PC-9 (cell line): ENCODE results near the gene CACNA1H. TPM values are rescaled to one million over a fixed set of nuclear protein-coding genes. Genes with fewer than 3 reads are reported as not detected.

Experiments
- BruUV-seq: library from RNA; stranded (reverse); fragments of 400-500 nt; replicated peaks from 2 replicates; lab custom pipeline; 2021; lab: Mats Ljungman, UMichigan
- CTCF ChIA-PET: fragments of 300-600 bp; sonication (Branson Sonifier 250); formaldehyde crosslinking; loops from one replicate; lab custom pipeline; 2022; ENCODE audit warnings: antibody characterized with exemption; lab: Charles Lee
- POLR2A ChIA-PET: fragments of 300-600 bp; sonication (Branson Sonifier 250); formaldehyde crosslinking; loops from one replicate; lab custom pipeline; 2022; ENCODE audit warnings: antibody characterized with exemption; ENCODE audit not compliant: unreplicated experiment; lab: Charles Lee
- DNase-seq, 2 experiments: peaks; one replicate each; pipeline versions ENCODE4 v3.0.0 to v3.0.0-alpha.2; 2015 to 2022; ENCODE audit warnings: mixed read lengths in 1 of 2
- H2AFZ ChIP-seq: fragments of 200-600 bp; sonication (generic); 2 replicates; pipeline ENCODE4 v1.8.1; 2017; ENCODE audit warnings: antibody characterized with exemption
- H3F3A ChIP-seq: fragments of 200-600 bp; sonication (generic); 2 replicates; pipeline ENCODE4 v1.8.1; 2017; ENCODE audit warnings: antibody characterized with exemption, mild to moderate bottlenecking, low read depth; ENCODE audit not compliant: insufficient read depth
- H3K27ac ChIP-seq: fragments of 200-600 bp; sonication (generic); 2 replicates; pipeline ENCODE4 v1.6.1; 2016; ENCODE audit warnings: mixed run types
- H3K27me3 ChIP-seq: fragments of 200-600 bp; sonication (generic); 2 replicates; pipeline ENCODE4 v1.6.1; 2016; ENCODE audit warnings: low read depth, mixed run types; ENCODE audit not compliant: insufficient read depth
- H3K36me3 ChIP-seq: fragments of 200-600 bp; sonication (generic); 2 replicates; pipeline ENCODE4 v1.6.1; 2016; ENCODE audit warnings: low read depth, mixed run types
- H3K4me1 ChIP-seq: fragments of 200-600 bp; sonication (generic); replicated peaks from 2 replicates; pipeline ENCODE4 v1.6.1; 2016; ENCODE audit warnings: mixed run types; ENCODE audit not compliant: insufficient read depth
- H3K4me2 ChIP-seq: fragments of 200-600 bp; sonication (generic); 2 replicates; pipeline ENCODE4 v1.6.1; 2017; ENCODE audit warnings: mixed run types
- H3K4me3 ChIP-seq: fragments of 200-600 bp; sonication (generic); 2 replicates; pipeline ENCODE4 v1.6.1; 2016; ENCODE audit warnings: mixed run types
- H3K79me2 ChIP-seq: fragments of 200-600 bp; sonication (generic); 2 replicates; pipeline ENCODE4 v1.6.1; 2017; ENCODE audit warnings: low read depth, mixed run types
- H3K9me2 ChIP-seq: fragments of 200-600 bp; sonication (generic); 2 replicates; pipeline ENCODE4 v1.8.1; 2017; ENCODE audit warnings: mild to moderate bottlenecking; ENCODE audit not compliant: insufficient read depth
- H3K9me3 ChIP-seq: fragments of 200-600 bp; sonication (generic); 2 replicates; pipeline ENCODE4 v1.8.1; 2016; ENCODE audit warnings: low read depth; ENCODE audit not compliant: insufficient read depth
- H4K20me1 ChIP-seq: fragments of 200-600 bp; sonication (generic); 2 replicates; pipeline ENCODE4 v1.8.1; 2017; ENCODE audit not compliant: insufficient read depth
- EZH2 ChIP-seq: fragments of 200-600 bp; sonication (generic); IDR thresholded peaks from 2 replicates; pipeline ENCODE4 v1.8.0; 2017; ENCODE audit warnings: antibody characterized with exemption, low read depth
- intact Hi-C: fragments of 100-400 bp; cut with micrococcal nuclease; formaldehyde crosslinking; loops from one replicate; pipeline ENCODE4 v1.10.0; 2022; ENCODE audit not compliant: unreplicated experiment
- total RNA-seq: library from RNA; stranded (reverse); gene quantifications from 2 replicates; pipeline ENCODE4 v1.2.3, GENCODE V29; 2021
- TF ChIP-seq, protein P1 (sequence below): fragments of 200-600 bp; sonication (generic); conservative IDR thresholded peaks from 2 replicates; pipeline ENCODE4 v1.6.1; 2017; ENCODE audit warnings: mixed run types, antibody characterized with exemption, mild to moderate bottlenecking, moderate library complexity

CACNA1H gene
- total RNA-seq, 1 experiment from 2014 or later, result not detected

DNA sequence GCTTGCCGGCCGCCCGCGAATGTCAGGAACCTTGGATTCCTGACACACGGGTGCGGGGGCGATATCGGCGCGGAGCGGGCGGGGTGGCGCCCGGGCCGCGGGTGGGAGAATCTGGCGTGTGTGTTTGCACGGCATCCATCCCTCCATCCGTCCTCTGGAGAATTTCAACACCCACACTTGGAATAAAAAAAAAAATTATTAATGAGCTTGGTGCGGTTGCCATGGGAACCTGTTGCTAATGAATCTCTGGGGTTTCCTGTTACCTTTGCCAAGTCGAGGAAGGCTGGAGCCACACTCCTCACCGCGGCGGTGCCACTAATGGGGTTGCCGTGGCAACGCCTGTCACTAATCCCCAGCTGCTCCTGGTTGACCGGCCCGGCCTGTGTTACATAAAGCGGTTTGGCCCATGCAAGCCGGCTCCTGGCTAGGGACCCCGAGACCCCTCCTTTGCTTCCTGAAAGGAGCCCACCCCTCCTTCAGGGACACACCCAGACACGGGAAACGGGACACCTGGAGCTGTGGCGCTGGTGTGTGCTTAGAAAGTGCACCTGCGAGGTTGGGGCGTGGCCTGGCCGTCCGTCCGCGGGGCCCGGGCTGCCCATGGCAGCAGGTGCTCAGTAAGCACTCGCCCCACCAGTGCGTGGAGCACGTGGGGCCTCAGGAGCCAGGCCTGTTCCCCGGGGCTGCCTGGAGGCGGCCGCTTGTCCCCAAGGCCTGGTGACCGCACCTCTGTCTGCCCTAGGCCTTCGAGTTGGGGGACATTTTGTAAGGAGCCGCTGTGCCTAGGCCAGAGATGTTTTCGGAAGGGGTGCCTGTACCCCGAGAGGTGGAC, 14.6 kb downstream of the CACNA1H start:
- Histone ChIP-seq H3K9me2 (no peaks in the 10 kb centered on the region), H2AFZ (no peak overlapping the region), H3K4me2 (no peak overlapping the region), H3K27ac (no peak overlapping the region), H3K36me3 (no peaks in the 10 kb centered on the region), H3K79me2 (no peaks in the 10 kb centered on the region), H3K4me3 (no peak overlapping the region), H3K27me3 (peaks cover 93% of the 10 kb centered on the region), H3K4me1 (no peaks in the 10 kb centered on the region), H4K20me1 (no peaks in the 10 kb centered on the region), H3F3A (no peaks in the 10 kb centered on the region), H3K9me3 (no peaks in the 10 kb centered on the region)
- intact Hi-C loops, result no loop called here
- CTCF ChIA-PET, result no interaction called here
- BruUV-seq, result no TSS peak
- no peak for DNase-seq
- POLR2A ChIA-PET, result no interaction called here
- TF ChIP-seq, protein P1, sequence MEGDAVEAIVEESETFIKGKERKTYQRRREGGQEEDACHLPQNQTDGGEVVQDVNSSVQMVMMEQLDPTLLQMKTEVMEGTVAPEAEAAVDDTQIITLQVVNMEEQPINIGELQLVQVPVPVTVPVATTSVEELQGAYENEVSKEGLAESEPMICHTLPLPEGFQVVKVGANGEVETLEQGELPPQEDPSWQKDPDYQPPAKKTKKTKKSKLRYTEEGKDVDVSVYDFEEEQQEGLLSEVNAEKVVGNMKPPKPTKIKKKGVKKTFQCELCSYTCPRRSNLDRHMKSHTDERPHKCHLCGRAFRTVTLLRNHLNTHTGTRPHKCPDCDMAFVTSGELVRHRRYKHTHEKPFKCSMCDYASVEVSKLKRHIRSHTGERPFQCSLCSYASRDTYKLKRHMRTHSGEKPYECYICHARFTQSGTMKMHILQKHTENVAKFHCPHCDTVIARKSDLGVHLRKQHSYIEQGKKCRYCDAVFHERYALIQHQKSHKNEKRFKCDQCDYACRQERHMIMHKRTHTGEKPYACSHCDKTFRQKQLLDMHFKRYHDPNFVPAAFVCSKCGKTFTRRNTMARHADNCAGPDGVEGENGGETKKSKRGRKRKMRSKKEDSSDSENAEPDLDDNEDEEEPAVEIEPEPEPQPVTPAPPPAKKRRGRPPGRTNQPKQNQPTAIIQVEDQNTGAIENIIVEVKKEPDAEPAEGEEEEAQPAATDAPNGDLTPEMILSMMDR, result no peak
- TF ChIP-seq EZH2, result no peak

DNA sequence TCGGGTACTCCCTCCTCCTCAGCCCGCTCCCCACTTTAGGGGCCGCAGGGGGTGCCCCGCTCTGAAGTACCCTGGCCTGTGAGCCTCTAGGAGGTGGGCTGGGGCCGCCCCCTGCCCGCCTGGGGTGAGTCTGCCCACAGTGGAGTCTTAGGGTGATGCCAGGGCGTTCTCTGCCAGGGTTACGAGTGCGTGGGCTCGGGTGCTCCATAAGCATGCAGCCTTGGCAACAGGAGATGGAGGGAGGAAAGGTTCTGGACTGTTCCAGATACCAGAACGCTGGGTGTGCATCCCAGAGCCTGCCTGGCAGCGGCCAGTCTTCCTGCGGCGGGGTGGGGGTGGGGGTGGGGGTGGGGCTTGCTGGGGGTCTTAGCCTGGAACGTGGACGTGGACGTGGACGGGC, 15.9 kb downstream of the CACNA1H start:
- TF ChIP-seq, protein P1, result no peak
- no peak for TF ChIP-seq EZH2
- H3K27ac ChIP-seq, result no peak overlapping the region
- H4K20me1 ChIP-seq, result no peaks in the 10 kb centered on the region
- H3K36me3 ChIP-seq, result no peaks in the 10 kb centered on the region
- H3F3A ChIP-seq, result no peaks in the 10 kb centered on the region
- ChIA-PET POLR2A (no interaction called here), CTCF (no interaction called here)
- H3K4me1 ChIP-seq, result no peaks in the 10 kb centered on the region
- intact Hi-C loops, result no loop called here
- DNase-seq, result no peak
- H3K9me2 ChIP-seq, result no peaks in the 10 kb centered on the region
- H3K27me3 ChIP-seq, result peaks cover 91% of the 10 kb centered on the region
- BruUV-seq, result no TSS peak
- no peaks in the 10 kb centered on the region for H3K79me2 ChIP-seq
- no peak overlapping the region for H3K4me3 ChIP-seq
- H2AFZ ChIP-seq, result no peak overlapping the region
- H3K9me3 ChIP-seq, result no peaks in the 10 kb centered on the region
- H3K4me2 ChIP-seq, result no peak overlapping the region

DNA sequence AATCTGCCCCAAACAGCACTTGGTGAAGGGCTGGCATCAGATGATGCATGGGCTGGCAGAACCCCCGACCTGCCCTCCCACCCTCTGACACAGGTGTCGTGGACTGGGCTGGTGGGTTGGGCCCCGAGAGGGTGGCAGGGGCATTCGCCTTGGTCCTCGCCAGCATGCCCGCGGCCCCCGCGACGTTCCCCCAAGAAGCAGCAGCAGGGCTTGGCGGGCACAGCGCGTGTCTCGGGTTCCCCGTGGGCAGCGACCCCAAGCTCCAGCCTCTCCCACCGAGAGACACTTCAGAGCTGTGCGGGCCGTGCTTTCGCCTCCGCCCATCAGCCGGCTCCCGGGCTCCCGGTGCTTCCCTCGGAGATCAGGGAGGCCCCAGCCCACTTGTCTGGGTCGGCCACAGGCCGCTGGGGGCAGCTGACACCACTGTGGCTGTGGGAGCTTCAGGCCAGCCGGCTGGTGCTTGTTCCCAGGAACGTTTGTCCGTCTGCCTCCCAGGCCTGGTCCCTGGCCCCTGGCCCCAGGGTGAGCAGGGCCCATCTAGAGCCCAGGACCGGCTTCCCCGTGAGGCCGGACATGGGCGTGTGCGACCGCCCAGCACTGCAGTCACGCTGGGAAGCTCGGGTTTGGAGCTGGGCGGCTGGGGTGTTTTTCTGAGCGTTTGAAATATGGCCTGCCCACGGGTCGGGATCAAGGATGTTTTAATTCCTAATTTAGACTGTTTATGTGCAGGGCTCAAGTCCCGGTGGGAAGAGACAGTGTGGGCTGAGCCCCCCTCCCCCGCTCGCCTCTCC, 16.6 kb downstream of the CACNA1H start:
- H3K9me2 ChIP-seq, result no peaks in the 10 kb centered on the region
- H3K27me3 ChIP-seq, result peaks cover 85% of the 10 kb centered on the region
- no peak overlapping the region for H3K27ac ChIP-seq
- ChIA-PET CTCF (no interaction called here), POLR2A (interaction anchor here (0.6 kb wide), 1 partner anchor 86 kb away, joined by 9 read pairs; no protein-coding TSS in a partner anchor)
- H3K9me3 ChIP-seq, result no peaks in the 10 kb centered on the region
- no peaks in the 10 kb centered on the region for H3K79me2 ChIP-seq
- no peak for TF ChIP-seq EZH2
- TF ChIP-seq, protein P1, result no peak
- H2AFZ ChIP-seq, result no peak overlapping the region
- H3K36me3 ChIP-seq, result no peaks in the 10 kb centered on the region
- H3K4me1 ChIP-seq, result no peaks in the 10 kb centered on the region
- BruUV-seq, result no TSS peak
- H4K20me1 ChIP-seq, result no peaks in the 10 kb centered on the region
- H3K4me3 ChIP-seq, result no peak overlapping the region
- no peaks in the 10 kb centered on the region for H3F3A ChIP-seq
- intact Hi-C loops, result no loop called here
- no peak for DNase-seq
- no peak overlapping the region for H3K4me2 ChIP-seq
